Psoas muscle (tissue), 8 donors: Measurements from ENCODE around the gene AKAP6. TPM values are rescaled to one million over a fixed set of nuclear protein-coding genes. Genes with fewer than 3 reads are reported as not detected.

Source experiments
- ATAC-seq, 4 donors: fragments of 200-7000 bp; cut with Tn5 transposase; one replicate each; pipeline ENCODE4 v1.9.1; 2020; ENCODE audit warnings: moderate library complexity in 3 of 4, mild to moderate bottlenecking in 2 of 4
- DNase-seq, 2 donors: peaks; one replicate each; pipeline ENCODE4 v3.0.0-alpha.2; 2020
- H3K27ac ChIP-seq: fragments of 200-600 bp; one replicate; pipeline ENCODE4 v1.8.0; 2022
- H3K27me3 ChIP-seq, 3 donors: fragments of 200-600 bp in 1 of 3; one replicate each; pipeline versions ENCODE4 v1.6.1 to v1.8.0; 2013 to 2022; ENCODE audit warnings: low read length in 2 of 3, mild to moderate bottlenecking in 2 of 3, moderate library complexity in 1 of 3; ENCODE audit not compliant: insufficient read depth in 3 of 3
- H3K36me3 ChIP-seq, 2 donors: fragments of 200-600 bp in 1 of 2; one replicate each; pipeline versions ENCODE4 v1.6.1 to v1.8.0; 2013 to 2022; ENCODE audit warnings: low read depth in 1 of 2, mild to moderate bottlenecking in 1 of 2, moderate library complexity in 1 of 2; ENCODE audit not compliant: insufficient read depth in 1 of 2
- H3K4me1 ChIP-seq: fragments of 200-600 bp; one replicate; pipeline ENCODE4 v1.8.0; 2022
- H3K4me3 ChIP-seq: fragments of 200-600 bp; one replicate; pipeline ENCODE4 v1.8.0; 2022; ENCODE audit warnings: mild to moderate bottlenecking
- H3K9me3 ChIP-seq: fragments of 200-600 bp; one replicate; pipeline ENCODE4 v1.8.0; 2022
- WGBS, 3 donors: extraction: QIAGEN DNeasy Blood & Tissue Kit; methylation state at CpG; one replicate each; pipeline versions ENCODE4 v1.1.6 to v1.1.7; 2013; 5-methylcytosine and 5-hydroxymethylcytosine counted together
- intact Hi-C, 2 donors: fragments of 100-400 bp; cut with DNase I; formaldehyde crosslinking; loops; one replicate each; pipeline versions ENCODE4 v1.11.0 to v1.14.2; 2022
- polyA plus RNA-seq, 3 donors: library from polyadenylated mRNA; stranded (reverse); fragments of 200-250 nt; gene quantifications; one replicate each; pipeline ENCODE4 v1.2.3, GENCODE V29; 2013
- total RNA-seq, 4 donors: library from RNA; stranded (reverse); fragmentation: NEBNext Ultra II Directional in 2 of 4; extraction: Animal tissue kit (Norgen Biotek cat#: 25700) in 2 of 4; gene quantifications; one replicate each; pipeline versions ENCODE4 v1.2.1 to v1.2.4, GENCODE V29; 2021 to 2023
- TF ChIP-seq, protein P1 (sequence below): fragments of 200-600 bp; IDR thresholded peaks from one replicate; pipeline ENCODE4 v1.8.0; 2022; ENCODE audit warnings: antibody characterized with exemption
- donor health status: healthy with polysubstance abuse.
- donor health status: DM: no; HTN: no; CAD: no; lungs with moderate emphysema.
- donor health status: Bipolar disorder and iron deficiency.
- donor health status: healthy.
- donor health status: DM: yes; HTN: yes; CAD: no.
- donor health status: DM: no; HTN: no; CAD: no.
- donor health status: DM: no; HTN: no; CAD: no.
- donor health status: DM: yes; HTN: yes; CAD: no.

AKAP6 gene
- total and polyA plus RNA-seq, 7 donors: 9.1 to 173 (median 113) TPM

GRCh38 chr14:32606301-32606700, 277.2 kb downstream of the AKAP6 start:
- H3K4me1 ChIP-seq: peaks cover 67% of the 10 kb centered on the region
- H3K36me3 ChIP-seq: peaks cover 0 to 16% of the 10 kb centered on the region in 2 donors
- ATAC-seq (peak in 1 of 4 donors; percentile 40), DNase-seq (no peak)
- no peak overlapping the region for H3K4me3 ChIP-seq
- TF ChIP-seq, protein P1, sequence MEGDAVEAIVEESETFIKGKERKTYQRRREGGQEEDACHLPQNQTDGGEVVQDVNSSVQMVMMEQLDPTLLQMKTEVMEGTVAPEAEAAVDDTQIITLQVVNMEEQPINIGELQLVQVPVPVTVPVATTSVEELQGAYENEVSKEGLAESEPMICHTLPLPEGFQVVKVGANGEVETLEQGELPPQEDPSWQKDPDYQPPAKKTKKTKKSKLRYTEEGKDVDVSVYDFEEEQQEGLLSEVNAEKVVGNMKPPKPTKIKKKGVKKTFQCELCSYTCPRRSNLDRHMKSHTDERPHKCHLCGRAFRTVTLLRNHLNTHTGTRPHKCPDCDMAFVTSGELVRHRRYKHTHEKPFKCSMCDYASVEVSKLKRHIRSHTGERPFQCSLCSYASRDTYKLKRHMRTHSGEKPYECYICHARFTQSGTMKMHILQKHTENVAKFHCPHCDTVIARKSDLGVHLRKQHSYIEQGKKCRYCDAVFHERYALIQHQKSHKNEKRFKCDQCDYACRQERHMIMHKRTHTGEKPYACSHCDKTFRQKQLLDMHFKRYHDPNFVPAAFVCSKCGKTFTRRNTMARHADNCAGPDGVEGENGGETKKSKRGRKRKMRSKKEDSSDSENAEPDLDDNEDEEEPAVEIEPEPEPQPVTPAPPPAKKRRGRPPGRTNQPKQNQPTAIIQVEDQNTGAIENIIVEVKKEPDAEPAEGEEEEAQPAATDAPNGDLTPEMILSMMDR: no peak
- no peaks in the 10 kb centered on the region for H3K27me3 ChIP-seq
- intact Hi-C loops: no loop called here
- H3K27ac ChIP-seq: no peak overlapping the region
- H3K9me3 ChIP-seq: no peaks in the 10 kb centered on the region
- WGBS, 3 donors: 83 to 89% (median 88%) methylated on average over 2 of the region's 2 CpGs

DNA sequence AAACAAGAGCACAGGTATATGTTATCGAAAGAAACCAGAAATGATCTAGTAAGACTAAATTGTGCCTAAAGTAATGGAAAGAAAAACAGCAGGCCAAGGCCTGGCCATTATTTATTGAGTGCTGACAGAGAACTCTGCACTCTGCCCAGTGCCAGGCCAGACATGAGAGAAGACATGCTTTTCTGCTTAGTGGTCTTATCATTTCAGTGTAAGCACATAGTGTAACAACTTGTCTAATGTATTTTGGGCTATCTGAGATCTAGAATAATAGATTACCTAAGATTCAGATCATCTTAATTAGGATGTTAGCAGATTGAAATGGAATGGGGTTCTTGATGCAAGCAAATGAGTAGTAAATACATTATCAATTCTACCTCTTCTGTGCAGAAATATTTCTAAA, 278.3 kb downstream of the AKAP6 start:
- Histone ChIP-seq H3K9me3 (no peaks in the 10 kb centered on the region), H3K27me3 (no peaks in the 10 kb centered on the region), H3K36me3 (peaks cover 0 to 6% of the 10 kb centered on the region in 2 donors), H3K27ac (peak overlapping the region; percentile 53), H3K4me3 (no peak overlapping the region), H3K4me1 (peaks cover 70% of the 10 kb centered on the region)
- TF ChIP-seq, protein P1: no peak
- 16 to 56% (median 30%) methylated on average over 1 of the region's 1 CpG for WGBS, 3 donors
- DNase-seq (no peak), ATAC-seq (peak; percentile 58 to 81 (median 76))
- intact Hi-C loops: no loop called here

- WGBS, 3 donors: 57 to 80% (median 79%) methylated on average over 1 of the region's 1 CpG
- ATAC-seq (no peak), DNase-seq (no peak)
- TF ChIP-seq, protein P1: no peak
- H3K4me3 ChIP-seq: no peak overlapping the region
- H3K36me3 ChIP-seq: peaks cover 0 to 4% of the 10 kb centered on the region in 2 donors
- H3K27me3 ChIP-seq: no peaks in the 10 kb centered on the region
- intact Hi-C loops: no loop called here
- no peaks in the 10 kb centered on the region for H3K9me3 ChIP-seq
- no peak overlapping the region for H3K27ac ChIP-seq
- H3K4me1 ChIP-seq: peaks cover 69% of the 10 kb centered on the region
These were observed 279.8 kb downstream of the AKAP6 start for GRCh38 chr14:32608857-32609256.

GRCh38 chr14:32609388-32609787, 280.3 kb downstream of the AKAP6 start:
- peaks cover 69% of the 10 kb centered on the region for H3K4me1 ChIP-seq

More at GRCh38 chr14:32609388-32609787, 280.3 kb downstream of the AKAP6 start:
- DNase-seq: no peak
- Histone ChIP-seq H3K36me3 (no peaks in the 10 kb centered on the region), H3K27me3 (no peaks in the 10 kb centered on the region), H3K27ac (no peak overlapping the region), H3K9me3 (no peaks in the 10 kb centered on the region), H3K4me3 (no peak overlapping the region)
- WGBS, 3 donors: 88 to 94% (median 94%) methylated on average over 3 of the region's 3 CpGs
- no peak for ATAC-seq
- TF ChIP-seq, protein P1: no peak
- intact Hi-C loops: no loop called here
